Bronchial epithelial cell (primary cell): ENCODE results near the gene DAB1. TPM values are rescaled to one million over a fixed set of nuclear protein-coding genes. Genes with fewer than 3 reads are reported as not detected.

Experiments used
- DNase-seq: peaks from one replicate; pipeline ENCODE4 v3.0.0-alpha.2; 2010; ENCODE audit warnings: low read depth
- FAIRE-seq: peaks from 2 replicates; lab custom pipeline; 2011; peaks lifted over from hg19 to GRCh38; lab: Jason Lieb, UNC
- H3K27me3 ChIP-seq: 2 replicates; pipeline ENCODE4 v1.5.1; 2011; ENCODE audit warnings: low read length; ENCODE audit not compliant: control insufficient read depth, insufficient read depth
- H3K36me3 ChIP-seq: 2 replicates; pipeline ENCODE4 v1.5.1; 2011; ENCODE audit warnings: low read length; ENCODE audit not compliant: control insufficient read depth, insufficient read depth
- H3K4me3 ChIP-seq: 2 replicates; pipeline ENCODE4 v1.5.1; 2011; ENCODE audit warnings: mild to moderate bottlenecking, low read depth, low read length, control low read depth
- CTCF ChIP-seq: IDR thresholded peaks from 2 replicates; pipeline ENCODE4 v1.5.1; 2011; ENCODE audit warnings: mild to moderate bottlenecking, moderate library complexity, low read length, control low read depth, inconsistent platforms; ENCODE audit not compliant: insufficient read depth, severe bottlenecking
- total RNA-seq: library from RNA; depleted of rRNA; stranded (reverse); fragments of >200 nt; gene quantifications from 2 replicates; pipeline ENCODE4 v1.2.1, GENCODE V29; 2014

Gene DAB1
- total RNA-seq, 1 donor from 2014 or later, result not detected

- no peak for TF ChIP-seq CTCF
- FAIRE-seq (no peak), DNase-seq (no peak)
- Histone ChIP-seq H3K36me3 (no peaks in the 10 kb centered on the region), H3K27me3 (no peaks in the 10 kb centered on the region), H3K4me3 (no peak overlapping the region)
Observed at GRCh38 chr1:57024855-57025254, 399.0 kb downstream of the DAB1 start.

DNA sequence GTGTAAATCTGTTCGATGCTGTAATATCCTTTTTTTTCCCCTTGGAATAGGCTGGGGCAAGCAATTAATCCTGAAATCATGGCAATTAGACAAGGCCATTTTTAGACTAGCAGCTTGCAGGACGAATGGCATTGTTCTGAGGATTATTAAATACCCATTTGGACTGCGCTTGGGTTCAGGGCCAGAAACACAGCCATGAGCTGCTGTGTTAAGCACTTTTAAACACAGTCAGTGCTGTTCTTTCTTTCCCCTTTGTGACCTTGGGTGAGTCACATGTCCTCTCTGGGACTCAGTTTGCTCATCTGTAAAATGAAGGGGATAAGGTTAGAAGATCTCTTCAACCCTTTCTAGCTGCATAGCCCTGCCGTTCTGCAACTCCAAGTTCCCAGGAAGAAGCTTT lies 399.4 kb downstream of the DAB1 start:
- DNase-seq (no peak), FAIRE-seq (no peak)
- TF ChIP-seq CTCF, result no peak
- Histone ChIP-seq H3K27me3 (no peaks in the 10 kb centered on the region), H3K4me3 (no peak overlapping the region), H3K36me3 (no peaks in the 10 kb centered on the region)

- FAIRE-seq (no peak), DNase-seq (no peak)
- Histone ChIP-seq H3K4me3 (no peak overlapping the region), H3K27me3 (no peaks in the 10 kb centered on the region), H3K36me3 (no peaks in the 10 kb centered on the region)
- no peak for TF ChIP-seq CTCF
Observed at GRCh38 chr1:57020216-57020615, 403.6 kb downstream of the DAB1 start.

GRCh38 chr1:57019236-57019839 lies 404.5 kb downstream of the DAB1 start:
- DNase-seq (no peak), FAIRE-seq (no peak)
- TF ChIP-seq CTCF, result no peak
- no peaks in the 10 kb centered on the region for H3K27me3 ChIP-seq
- no peak overlapping the region for H3K4me3 ChIP-seq
- H3K36me3 ChIP-seq, result no peaks in the 10 kb centered on the region

- no peak for FAIRE-seq
- Histone ChIP-seq H3K36me3 (no peaks in the 10 kb centered on the region), H3K4me3 (no peak overlapping the region)
Observed at GRCh38 chr1:57018119-57018518, 405.7 kb downstream of the DAB1 start.

More at GRCh38 chr1:57018119-57018518, 405.7 kb downstream of the DAB1 start:
- H3K27me3 ChIP-seq, result no peaks in the 10 kb centered on the region
- DNase-seq, result no peak
- TF ChIP-seq CTCF, result no peak
